Hepatocyte (in vitro differentiated cells): ENCODE results near the gene KCNMA1.

Experiments
- EZH2 ChIP-seq: fragments of 200-600 bp; sonication (generic); IDR thresholded peaks from 2 replicates; pipeline ENCODE4 v1.6.1; 2016; ENCODE audit warnings: antibody characterized with exemption, mild to moderate bottlenecking, borderline replicate concordance
- EZH2phosphoT487 ChIP-seq: fragments of 200-600 bp; sonication (generic); IDR thresholded peaks from one replicate; pipeline ENCODE4 v1.6.1; 2018; ENCODE audit warnings: antibody characterized with exemption, mild to moderate bottlenecking, low read depth, moderate library complexity; ENCODE audit not compliant: unreplicated experiment, severe bottlenecking
- TF ChIP-seq, protein P1 (sequence below): fragments of 200-600 bp; sonication (generic); IDR thresholded peaks from 2 replicates; pipeline ENCODE4 v1.5.1; 2016; ENCODE audit warnings: antibody characterized with exemption, mild to moderate bottlenecking; ENCODE audit not compliant: poor library complexity

DNA sequence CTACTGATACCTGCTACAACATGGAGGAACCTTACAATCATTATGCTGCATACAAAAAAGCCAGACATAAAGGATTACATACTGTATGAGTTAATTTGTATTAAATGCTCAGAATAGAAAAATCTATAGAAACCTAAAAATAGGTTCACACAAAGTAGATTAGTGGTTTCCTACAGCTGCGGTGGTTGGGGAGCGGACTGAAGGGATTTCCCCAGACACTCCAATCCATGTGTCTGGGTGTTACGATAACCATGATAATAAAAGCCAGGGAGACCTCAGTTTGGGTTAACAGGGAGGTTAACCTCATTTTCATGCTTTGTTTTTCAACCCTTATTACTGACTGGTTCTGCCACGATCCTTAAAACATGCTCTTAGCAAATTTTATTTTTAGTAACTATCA, 355.9 kb downstream of the KCNMA1 start:
- TF ChIP-seq, protein P1, sequence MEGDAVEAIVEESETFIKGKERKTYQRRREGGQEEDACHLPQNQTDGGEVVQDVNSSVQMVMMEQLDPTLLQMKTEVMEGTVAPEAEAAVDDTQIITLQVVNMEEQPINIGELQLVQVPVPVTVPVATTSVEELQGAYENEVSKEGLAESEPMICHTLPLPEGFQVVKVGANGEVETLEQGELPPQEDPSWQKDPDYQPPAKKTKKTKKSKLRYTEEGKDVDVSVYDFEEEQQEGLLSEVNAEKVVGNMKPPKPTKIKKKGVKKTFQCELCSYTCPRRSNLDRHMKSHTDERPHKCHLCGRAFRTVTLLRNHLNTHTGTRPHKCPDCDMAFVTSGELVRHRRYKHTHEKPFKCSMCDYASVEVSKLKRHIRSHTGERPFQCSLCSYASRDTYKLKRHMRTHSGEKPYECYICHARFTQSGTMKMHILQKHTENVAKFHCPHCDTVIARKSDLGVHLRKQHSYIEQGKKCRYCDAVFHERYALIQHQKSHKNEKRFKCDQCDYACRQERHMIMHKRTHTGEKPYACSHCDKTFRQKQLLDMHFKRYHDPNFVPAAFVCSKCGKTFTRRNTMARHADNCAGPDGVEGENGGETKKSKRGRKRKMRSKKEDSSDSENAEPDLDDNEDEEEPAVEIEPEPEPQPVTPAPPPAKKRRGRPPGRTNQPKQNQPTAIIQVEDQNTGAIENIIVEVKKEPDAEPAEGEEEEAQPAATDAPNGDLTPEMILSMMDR: no peak
- TF ChIP-seq EZH2 (no peak), EZH2phosphoT487 (no peak)
